ENCODE results near the gene TBL1X. TPM values are rescaled to one million over a fixed set of nuclear protein-coding genes. Genes with fewer than 3 reads are reported as not detected.

TBL1X gene
- total RNA-seq, 1 donor from 2014 or later, result 21.4 TPM

DNA sequence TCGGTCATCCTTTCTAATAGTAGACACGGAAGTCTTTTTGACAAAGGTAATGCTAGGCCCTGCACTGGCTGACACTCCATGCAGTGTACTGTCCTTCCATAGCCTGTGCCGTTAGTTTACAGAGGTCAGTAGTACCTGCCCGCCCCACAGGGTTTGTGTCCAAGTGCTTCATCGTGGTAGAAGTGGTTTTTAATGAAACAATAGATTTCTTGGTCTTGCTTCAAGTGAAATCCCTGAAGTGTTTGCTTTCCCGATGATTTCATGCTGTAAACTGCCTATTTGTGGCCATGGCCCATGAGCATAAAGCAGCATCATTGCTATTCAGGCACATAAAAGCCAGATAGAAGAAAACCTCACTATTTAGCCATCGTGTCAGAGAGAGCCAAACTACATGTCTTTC, 161.5 kb downstream of the TBL1X start:
- H3K36me3 Mint-ChIP-seq (ENCODE audit: low read depth), result no peaks in the 10 kb centered on the region
- H3K4me3 Mint-ChIP-seq (ENCODE audit: unreplicated experiment), result no peak overlapping the region
- H3K27me3 Mint-ChIP-seq (ENCODE audit: low read depth), result no peaks in the 10 kb centered on the region
- peaks cover 5% of the 10 kb centered on the region for H3K9me3 Mint-ChIP-seq (ENCODE audit: low read depth)
- H3K4me1 Mint-ChIP-seq (ENCODE audit: low read depth), result peaks cover 16% of the 10 kb centered on the region
- no peak for DNase-seq (ENCODE audit: low spot score)
- TF ChIP-seq, protein P1, sequence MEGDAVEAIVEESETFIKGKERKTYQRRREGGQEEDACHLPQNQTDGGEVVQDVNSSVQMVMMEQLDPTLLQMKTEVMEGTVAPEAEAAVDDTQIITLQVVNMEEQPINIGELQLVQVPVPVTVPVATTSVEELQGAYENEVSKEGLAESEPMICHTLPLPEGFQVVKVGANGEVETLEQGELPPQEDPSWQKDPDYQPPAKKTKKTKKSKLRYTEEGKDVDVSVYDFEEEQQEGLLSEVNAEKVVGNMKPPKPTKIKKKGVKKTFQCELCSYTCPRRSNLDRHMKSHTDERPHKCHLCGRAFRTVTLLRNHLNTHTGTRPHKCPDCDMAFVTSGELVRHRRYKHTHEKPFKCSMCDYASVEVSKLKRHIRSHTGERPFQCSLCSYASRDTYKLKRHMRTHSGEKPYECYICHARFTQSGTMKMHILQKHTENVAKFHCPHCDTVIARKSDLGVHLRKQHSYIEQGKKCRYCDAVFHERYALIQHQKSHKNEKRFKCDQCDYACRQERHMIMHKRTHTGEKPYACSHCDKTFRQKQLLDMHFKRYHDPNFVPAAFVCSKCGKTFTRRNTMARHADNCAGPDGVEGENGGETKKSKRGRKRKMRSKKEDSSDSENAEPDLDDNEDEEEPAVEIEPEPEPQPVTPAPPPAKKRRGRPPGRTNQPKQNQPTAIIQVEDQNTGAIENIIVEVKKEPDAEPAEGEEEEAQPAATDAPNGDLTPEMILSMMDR (IDR thresholded peaks at IDR 0.05), result no peak
- H3K27ac Mint-ChIP-seq (ENCODE audit: unreplicated experiment), result no peak overlapping the region

DNA sequence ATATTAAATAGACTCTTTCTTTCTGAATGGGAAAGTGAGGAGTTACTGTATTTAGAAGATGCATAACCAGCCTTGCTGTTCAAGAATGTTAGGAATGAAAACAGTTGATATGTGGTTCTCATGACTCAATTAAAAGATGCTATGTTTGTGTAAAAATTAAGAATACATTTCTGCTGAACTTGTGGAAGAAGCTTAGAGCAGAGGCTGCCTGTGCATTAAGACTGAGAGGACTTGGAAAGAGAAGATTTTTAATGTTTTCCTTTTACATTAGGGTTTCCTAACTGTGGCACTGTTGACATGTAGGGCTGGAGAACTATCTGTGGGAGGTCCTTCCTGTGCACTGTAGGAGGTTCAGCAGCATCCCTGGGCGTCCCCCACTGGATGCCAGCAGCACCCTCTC, 163.1 kb downstream of the TBL1X start:
- Mint-ChIP-seq H3K27ac (ENCODE audit: unreplicated experiment) (peak overlapping the region; percentile 79), H3K4me1 (ENCODE audit: low read depth) (peaks cover 16% of the 10 kb centered on the region), H3K36me3 (ENCODE audit: low read depth) (no peaks in the 10 kb centered on the region), H3K27me3 (ENCODE audit: low read depth) (no peaks in the 10 kb centered on the region), H3K9me3 (ENCODE audit: low read depth) (peaks cover 5% of the 10 kb centered on the region), H3K4me3 (ENCODE audit: unreplicated experiment) (no peak overlapping the region)
- no peak for DNase-seq (ENCODE audit: low spot score)
- TF ChIP-seq, protein P1 (IDR thresholded peaks at IDR 0.05), result no peak

DNA sequence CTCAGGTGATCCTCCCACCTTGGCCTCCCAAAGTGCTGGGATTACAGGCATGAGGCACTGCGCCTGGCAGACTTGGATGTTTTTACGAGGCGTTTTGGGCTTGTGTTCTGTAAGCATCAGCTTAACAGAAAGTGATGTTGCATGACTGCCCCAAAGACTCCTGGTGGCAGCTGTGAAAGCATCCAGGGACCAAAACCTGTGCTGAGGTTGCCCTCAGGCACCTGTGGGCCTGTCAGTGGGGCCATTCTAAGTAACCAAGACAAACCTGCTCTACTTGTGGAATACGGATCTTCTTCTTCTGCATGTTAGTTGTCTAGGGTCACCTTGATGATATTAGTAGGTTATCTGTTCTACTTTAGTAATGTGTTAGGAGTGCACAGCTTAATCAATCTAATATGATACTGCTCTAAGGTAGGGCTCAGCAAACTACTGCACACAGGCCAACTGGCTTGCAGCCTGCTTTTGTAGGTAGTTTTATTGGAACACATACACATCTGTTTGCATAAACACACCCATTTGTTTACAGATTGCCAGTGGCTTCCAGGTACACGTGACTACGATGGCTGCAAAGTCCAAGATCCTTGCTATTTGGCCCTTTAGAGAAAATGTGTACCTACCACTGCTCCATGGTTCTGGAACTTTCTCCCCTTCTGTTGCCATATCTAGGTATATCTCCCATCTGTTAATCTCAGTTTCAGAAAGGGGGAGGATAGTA, 164.1 kb downstream of the TBL1X start:
- H3K4me3 Mint-ChIP-seq (ENCODE audit: unreplicated experiment), result no peak overlapping the region
- H3K27me3 Mint-ChIP-seq (ENCODE audit: low read depth), result no peaks in the 10 kb centered on the region
- no peak for DNase-seq (ENCODE audit: low spot score)
- peaks cover 5% of the 10 kb centered on the region for H3K9me3 Mint-ChIP-seq (ENCODE audit: low read depth)
- H3K27ac Mint-ChIP-seq (ENCODE audit: unreplicated experiment), result no peak overlapping the region
- no peaks in the 10 kb centered on the region for H3K36me3 Mint-ChIP-seq (ENCODE audit: low read depth)
- peaks cover 19% of the 10 kb centered on the region for H3K4me1 Mint-ChIP-seq (ENCODE audit: low read depth)
- TF ChIP-seq, protein P1 (IDR thresholded peaks at IDR 0.05), result no peak

DNA sequence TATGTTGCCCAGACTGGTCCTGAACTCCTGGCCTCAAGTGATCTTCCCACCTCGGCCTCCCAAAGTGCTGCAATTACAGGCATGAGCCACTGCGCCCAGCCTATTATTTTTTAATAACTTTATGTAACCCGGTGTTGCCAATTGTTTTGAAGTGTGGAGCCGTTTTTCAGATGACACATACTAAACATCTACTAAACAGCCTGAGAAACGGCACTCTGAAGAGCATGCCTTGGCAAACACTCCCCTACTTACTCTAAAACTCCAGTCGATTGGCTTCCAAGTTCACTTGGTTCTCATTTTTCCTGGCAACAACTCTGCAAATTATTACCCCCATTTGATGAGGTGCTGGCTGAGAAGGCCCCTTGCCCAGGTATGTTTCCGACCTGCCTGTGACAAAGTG, 169.7 kb downstream of the TBL1X start:
- TF ChIP-seq, protein P1 (IDR thresholded peaks at IDR 0.05), result no peak
- Mint-ChIP-seq H3K9me3 (ENCODE audit: low read depth) (peaks cover 12% of the 10 kb centered on the region), H3K4me3 (ENCODE audit: unreplicated experiment) (no peak overlapping the region), H3K4me1 (ENCODE audit: low read depth) (peaks cover 3% of the 10 kb centered on the region), H3K27me3 (ENCODE audit: low read depth) (no peaks in the 10 kb centered on the region), H3K36me3 (ENCODE audit: low read depth) (no peaks in the 10 kb centered on the region), H3K27ac (ENCODE audit: unreplicated experiment) (no peak overlapping the region)
- no peak for DNase-seq (ENCODE audit: low spot score)

DNA sequence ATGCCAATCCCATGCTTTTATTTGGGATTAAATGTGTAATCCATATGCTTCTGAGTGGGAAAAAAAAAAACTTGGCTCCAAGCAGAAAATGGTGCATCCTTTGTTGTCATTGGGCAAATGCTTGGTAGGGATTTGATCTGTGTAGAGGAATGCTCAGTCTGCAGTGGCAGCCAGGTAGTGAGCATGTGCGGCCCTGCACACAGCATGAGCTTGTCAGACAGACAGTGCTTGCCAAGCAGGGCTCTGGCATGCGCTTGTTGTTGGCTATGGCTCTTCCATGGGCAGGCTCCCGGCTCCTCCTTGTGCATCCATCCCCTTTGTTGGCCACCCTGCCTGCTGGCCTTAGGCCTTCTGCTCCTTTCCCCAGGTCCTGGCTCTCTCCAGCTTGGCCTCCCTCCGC, 170.5 kb downstream of the TBL1X start:
- H3K9me3 Mint-ChIP-seq (ENCODE audit: low read depth), result peaks cover 12% of the 10 kb centered on the region

More for the DNA sequence above, 170.5 kb downstream of the TBL1X start:
- Mint-ChIP-seq H3K27ac (ENCODE audit: unreplicated experiment) (no peak overlapping the region), H3K27me3 (ENCODE audit: low read depth) (no peaks in the 10 kb centered on the region), H3K4me3 (ENCODE audit: unreplicated experiment) (no peak overlapping the region), H3K36me3 (ENCODE audit: low read depth) (no peaks in the 10 kb centered on the region), H3K4me1 (ENCODE audit: low read depth) (peaks cover 3% of the 10 kb centered on the region)
- TF ChIP-seq, protein P1 (IDR thresholded peaks at IDR 0.05), result no peak
- DNase-seq (ENCODE audit: low spot score), result no peak

Measured in chondrocyte (in vitro differentiated cells).